PC-9 (cell line): ENCODE results near the gene RAVER1.

Source experiments
- CTCF ChIP-seq: fragments of 200-600 bp; sonication (generic); conservative IDR thresholded peaks from 2 replicates; pipeline ENCODE4 v1.6.1; 2017; ENCODE audit warnings: mixed run types, antibody characterized with exemption, mild to moderate bottlenecking, moderate library complexity
- EZH2 ChIP-seq: fragments of 200-600 bp; sonication (generic); IDR thresholded peaks from 2 replicates; pipeline ENCODE4 v1.8.0; 2017; ENCODE audit warnings: antibody characterized with exemption, low read depth

GRCh38 chr19:10317857-10318462 is 15.4 kb downstream of the RAVER1 start:
- no peak for TF ChIP-seq CTCF
- TF ChIP-seq EZH2, result no peak
